Astrocyte (in vitro differentiated cells and primary cell): Measurements from ENCODE around the gene IVD. TPM values are rescaled to one million over a fixed set of nuclear protein-coding genes. Genes with fewer than 3 reads are reported as not detected.
A peak's percentile ranks its signal among the peaks of the same experiment; 100 is the strongest.

ENCODE experiments used
- DNase-seq: peaks from one replicate; pipeline ENCODE4 v3.0.0-alpha.2; 2010; ENCODE audit warnings: low read depth
- FAIRE-seq: peaks from 2 replicates; lab custom pipeline; 2011; peaks lifted over from hg19 to GRCh38; lab: Jason Lieb, UNC
- H2AFZ ChIP-seq: 2 replicates; pipeline ENCODE4 v1.6.0; 2012; ENCODE audit warnings: low read depth, low read length, inconsistent platforms
- H3K27ac ChIP-seq: 2 replicates; pipeline ENCODE4 v1.5.1; 2011; ENCODE audit warnings: low read depth, low read length, inconsistent platforms
- H3K27me3 ChIP-seq: 2 replicates; pipeline ENCODE4 v1.6.0; 2011; ENCODE audit warnings: low read length, inconsistent platforms; ENCODE audit not compliant: insufficient read depth
- H3K36me3 ChIP-seq: 2 replicates; pipeline ENCODE4 v1.5.1; 2011; ENCODE audit warnings: low read length, inconsistent platforms; ENCODE audit not compliant: insufficient read depth
- H3K4me1 ChIP-seq: 2 replicates; pipeline ENCODE4 v1.5.1; 2011; ENCODE audit warnings: low read length, inconsistent platforms; ENCODE audit not compliant: insufficient read depth
- H3K4me2 ChIP-seq: 2 replicates; pipeline ENCODE4 v1.6.0; 2012; ENCODE audit warnings: low read length, inconsistent platforms
- H3K4me3 ChIP-seq: 2 replicates; pipeline ENCODE4 v1.5.1; 2011; ENCODE audit warnings: low read depth, mild to moderate bottlenecking, low read length, inconsistent platforms; ENCODE audit not compliant: insufficient read depth
- H3K79me2 ChIP-seq: 2 replicates; pipeline ENCODE4 v1.6.0; 2012; ENCODE audit warnings: mild to moderate bottlenecking, low read length, inconsistent platforms; ENCODE audit not compliant: insufficient read depth
- H3K9ac ChIP-seq: 2 replicates; pipeline ENCODE4 v1.6.0; 2012; ENCODE audit warnings: mild to moderate bottlenecking, low read length, inconsistent platforms
- H3K9me3 ChIP-seq: 2 replicates; pipeline ENCODE4 v1.5.1; 2012; ENCODE audit warnings: low read depth, mild to moderate bottlenecking, low read length, inconsistent platforms; ENCODE audit not compliant: insufficient read depth
- H4K20me1 ChIP-seq: 2 replicates; pipeline ENCODE4 v1.6.0; 2012; ENCODE audit warnings: low read length, inconsistent platforms; ENCODE audit not compliant: insufficient read depth
- H3K27ac Mint-ChIP-seq: one replicate; pipeline ENCODE4 v1.8.0; 2021; ENCODE audit warnings: mild to moderate bottlenecking, mixed read lengths; ENCODE audit not compliant: unreplicated experiment
- H3K27me3 Mint-ChIP-seq: one replicate; pipeline ENCODE4 v1.8.0; 2021; ENCODE audit warnings: low read depth, mixed read lengths; ENCODE audit not compliant: unreplicated experiment
- H3K36me3 Mint-ChIP-seq: one replicate; pipeline ENCODE4 v1.8.0; 2021; ENCODE audit warnings: low read depth, mixed read lengths; ENCODE audit not compliant: unreplicated experiment
- H3K4me1 Mint-ChIP-seq: one replicate; pipeline ENCODE4 v1.8.0; 2021; ENCODE audit warnings: low read depth, mixed read lengths; ENCODE audit not compliant: unreplicated experiment
- H3K4me3 Mint-ChIP-seq: one replicate; pipeline ENCODE4 v1.8.0; 2021; ENCODE audit warnings: mild to moderate bottlenecking, moderate library complexity, mixed read lengths; ENCODE audit not compliant: unreplicated experiment
- H3K9me3 Mint-ChIP-seq: one replicate; pipeline ENCODE4 v1.8.0; 2021; ENCODE audit warnings: mild to moderate bottlenecking, mixed read lengths; ENCODE audit not compliant: unreplicated experiment
- EZH2 ChIP-seq: IDR thresholded peaks from 2 replicates; pipeline ENCODE4 v1.6.1; 2012; ENCODE audit warnings: mild to moderate bottlenecking, low read length, inconsistent platforms; ENCODE audit not compliant: insufficient read depth
- total RNA-seq: library from RNA; stranded (reverse); gene quantifications from 2 replicates; pipeline ENCODE4 v1.2.1, GENCODE V29; 2021
- TF ChIP-seq, protein P1 (sequence below): IDR thresholded peaks from 2 replicates; pipeline ENCODE4 v1.5.1; 2011; ENCODE audit warnings: low read depth, mild to moderate bottlenecking, inconsistent platforms, low read length, moderate library complexity; ENCODE audit not compliant: insufficient read depth

The IVD gene
- total RNA-seq, 1 donor from 2014 or later, result 55.1 TPM

DNA sequence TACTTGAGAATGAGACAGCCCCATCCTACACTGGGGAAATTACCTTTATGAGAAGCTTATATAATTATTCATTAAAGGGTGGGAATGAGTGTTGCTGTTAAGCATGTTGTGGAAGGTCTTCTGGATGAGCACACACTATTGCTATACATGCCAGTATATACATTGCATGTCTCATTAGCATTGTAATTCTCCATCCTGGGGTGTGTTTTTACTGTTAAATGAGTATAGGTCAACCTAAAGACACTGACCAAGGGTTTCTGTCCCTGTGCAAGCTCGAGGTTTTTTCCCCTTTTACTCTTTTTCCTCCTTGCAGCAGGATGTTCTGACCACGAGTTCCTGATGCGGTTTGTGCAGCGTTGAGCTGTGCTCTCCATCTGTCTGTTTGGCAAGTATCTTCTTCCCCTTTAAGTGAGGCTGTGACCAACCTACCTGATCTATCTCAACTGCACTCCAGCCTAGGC, 7.2 kb upstream of the IVD start:
- Mint-ChIP-seq H3K4me3 (no peak overlapping the region), H3K36me3 (peaks cover 7% of the 10 kb centered on the region), H3K4me1 (peaks cover 3% of the 10 kb centered on the region), H3K27ac (no peak overlapping the region), H3K27me3 (no peaks in the 10 kb centered on the region), H3K9me3 (peaks cover 3% of the 10 kb centered on the region)
- H2AFZ ChIP-seq, result no peak overlapping the region
- H3K4me3 ChIP-seq, result no peak overlapping the region
- no peak overlapping the region for H3K4me2 ChIP-seq
- no peaks in the 10 kb centered on the region for H3K4me1 ChIP-seq
- H3K9ac ChIP-seq, result no peak overlapping the region
- no peaks in the 10 kb centered on the region for H3K27me3 ChIP-seq
- TF ChIP-seq, protein P1, sequence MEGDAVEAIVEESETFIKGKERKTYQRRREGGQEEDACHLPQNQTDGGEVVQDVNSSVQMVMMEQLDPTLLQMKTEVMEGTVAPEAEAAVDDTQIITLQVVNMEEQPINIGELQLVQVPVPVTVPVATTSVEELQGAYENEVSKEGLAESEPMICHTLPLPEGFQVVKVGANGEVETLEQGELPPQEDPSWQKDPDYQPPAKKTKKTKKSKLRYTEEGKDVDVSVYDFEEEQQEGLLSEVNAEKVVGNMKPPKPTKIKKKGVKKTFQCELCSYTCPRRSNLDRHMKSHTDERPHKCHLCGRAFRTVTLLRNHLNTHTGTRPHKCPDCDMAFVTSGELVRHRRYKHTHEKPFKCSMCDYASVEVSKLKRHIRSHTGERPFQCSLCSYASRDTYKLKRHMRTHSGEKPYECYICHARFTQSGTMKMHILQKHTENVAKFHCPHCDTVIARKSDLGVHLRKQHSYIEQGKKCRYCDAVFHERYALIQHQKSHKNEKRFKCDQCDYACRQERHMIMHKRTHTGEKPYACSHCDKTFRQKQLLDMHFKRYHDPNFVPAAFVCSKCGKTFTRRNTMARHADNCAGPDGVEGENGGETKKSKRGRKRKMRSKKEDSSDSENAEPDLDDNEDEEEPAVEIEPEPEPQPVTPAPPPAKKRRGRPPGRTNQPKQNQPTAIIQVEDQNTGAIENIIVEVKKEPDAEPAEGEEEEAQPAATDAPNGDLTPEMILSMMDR, result no peak
- no peak for TF ChIP-seq EZH2
- H4K20me1 ChIP-seq, result no peaks in the 10 kb centered on the region
- no peaks in the 10 kb centered on the region for H3K79me2 ChIP-seq
- peaks cover 8% of the 10 kb centered on the region for H3K36me3 ChIP-seq
- H3K9me3 ChIP-seq, result no peaks in the 10 kb centered on the region
- DNase-seq, result no peak
- H3K27ac ChIP-seq, result no peak overlapping the region
- FAIRE-seq, result no peak

DNA sequence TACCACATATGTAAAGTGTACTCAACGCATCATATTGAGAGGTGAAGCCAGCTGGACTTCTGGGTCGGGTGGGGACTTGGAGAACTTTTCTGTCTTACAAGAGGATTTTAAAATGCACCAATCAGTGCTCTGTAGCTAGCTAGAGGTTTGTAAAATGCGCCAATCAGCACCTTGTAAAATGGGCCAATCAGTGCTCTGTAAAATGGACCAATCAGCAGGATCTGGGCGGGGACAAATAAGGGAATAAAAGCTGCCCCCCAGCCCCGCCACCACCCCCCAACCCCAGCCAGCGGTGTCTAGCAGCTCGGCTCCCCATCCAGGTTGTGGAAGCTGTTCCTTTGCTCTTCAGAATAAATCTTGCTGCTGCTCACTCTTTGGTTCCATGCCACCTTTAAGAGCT, 6.2 kb upstream of the IVD start:
- Mint-ChIP-seq H3K4me3 (no peak overlapping the region), H3K27ac (no peak overlapping the region), H3K36me3 (peaks cover 3% of the 10 kb centered on the region), H3K27me3 (no peaks in the 10 kb centered on the region), H3K9me3 (peaks cover 3% of the 10 kb centered on the region), H3K4me1 (peaks cover 3% of the 10 kb centered on the region)
- Histone ChIP-seq H3K27me3 (no peaks in the 10 kb centered on the region), H3K36me3 (no peaks in the 10 kb centered on the region), H3K4me3 (no peak overlapping the region), H3K9ac (no peak overlapping the region), H2AFZ (no peak overlapping the region), H3K4me2 (no peak overlapping the region), H3K79me2 (no peaks in the 10 kb centered on the region), H3K4me1 (no peaks in the 10 kb centered on the region), H3K9me3 (no peaks in the 10 kb centered on the region), H3K27ac (no peak overlapping the region), H4K20me1 (no peaks in the 10 kb centered on the region)
- TF ChIP-seq EZH2, result no peak
- TF ChIP-seq, protein P1, result no peak
- DNase-seq (no peak), FAIRE-seq (no peak)

DNA sequence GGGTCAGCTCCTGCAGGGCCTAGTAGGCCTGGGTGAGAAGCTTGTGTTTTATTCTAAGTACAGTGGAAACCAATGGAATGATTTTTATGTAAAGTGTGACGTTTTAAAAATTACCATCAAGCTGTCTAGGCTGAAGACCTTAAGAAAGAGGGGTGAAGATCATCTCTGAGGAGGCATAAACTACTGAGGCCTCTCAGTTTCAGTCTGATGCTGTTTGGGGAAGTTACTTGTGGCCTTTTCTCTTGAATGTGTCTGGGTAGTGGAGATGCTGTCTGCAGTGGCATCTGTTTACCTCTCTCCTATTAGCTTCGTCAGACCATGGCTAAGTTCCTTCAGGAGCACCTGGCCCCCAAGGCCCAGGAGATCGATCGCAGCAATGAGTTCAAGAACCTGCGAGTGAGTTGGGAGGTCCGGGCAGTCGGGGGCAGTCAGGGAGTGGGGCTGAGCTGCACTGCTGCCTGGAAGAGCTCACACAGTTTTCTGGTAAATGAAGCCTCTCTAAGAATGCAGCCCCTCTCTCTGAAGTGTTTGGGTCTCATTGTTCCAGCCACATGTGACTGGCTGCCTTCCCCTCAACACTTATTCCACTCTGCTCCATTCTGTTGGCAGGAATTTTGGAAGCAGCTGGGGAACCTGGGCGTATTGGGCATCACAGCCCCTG, 1.9 kb downstream of the IVD start:
- H3K27ac Mint-ChIP-seq, result no peak overlapping the region
- Histone ChIP-seq H3K9ac (no peak overlapping the region), H3K27me3 (no peaks in the 10 kb centered on the region), H3K4me3 (no peak overlapping the region), H3K9me3 (no peaks in the 10 kb centered on the region), H4K20me1 (peaks cover 30% of the 10 kb centered on the region), H2AFZ (no peak overlapping the region), H3K4me1 (peaks cover 15% of the 10 kb centered on the region), H3K79me2 (peaks cover 23% of the 10 kb centered on the region), H3K4me2 (peak overlapping the region; percentile 50), H3K36me3 (peaks cover 17% of the 10 kb centered on the region), H3K27ac (no peak overlapping the region)
- no peaks in the 10 kb centered on the region for H3K27me3 Mint-ChIP-seq
- peaks cover 28% of the 10 kb centered on the region for H3K36me3 Mint-ChIP-seq
- H3K9me3 Mint-ChIP-seq, result peaks cover 3% of the 10 kb centered on the region
- FAIRE-seq, result no peak
- peak overlapping the region; percentile 79 for H3K4me3 Mint-ChIP-seq
- TF ChIP-seq, protein P1, result no peak
- no peak for TF ChIP-seq EZH2
- peaks cover 10% of the 10 kb centered on the region for H3K4me1 Mint-ChIP-seq
- no peak for DNase-seq
